Heart left ventricle (tissue), 16 donors: ENCODE measurements around the gene TMEM109. TPM values are rescaled to one million over a fixed set of nuclear protein-coding genes. Genes with fewer than 3 reads are reported as not detected.

Experiments used
- ATAC-seq, 4 donors: fragments of 200-7000 bp; cut with Tn5 transposase; one replicate each; pipeline ENCODE4 v1.9.1; 2020 to 2022; ENCODE audit warnings: moderate library complexity in 4 of 4, mild to moderate bottlenecking in 3 of 4, moderate number of reproducible peaks in 1 of 4
- DNase-seq, 5 donors: peaks; one replicate each; pipeline ENCODE4 v3.0.0-alpha.2; 2020
- H3K27ac ChIP-seq, 12 donors: fragments of 200-600 bp; sonication (generic) in 4 of 12; one replicate each; pipeline versions ENCODE4 v1.5.0 to v1.8.0; 2016 to 2022; ENCODE audit warnings: mild to moderate bottlenecking in 2 of 12
- H3K27me3 ChIP-seq, 9 donors: fragments of 200-600 bp; sonication (generic) in 2 of 9; one replicate each; pipeline versions ENCODE4 v1.5.1 to v1.8.0; 2016 to 2022; ENCODE audit warnings: mild to moderate bottlenecking in 3 of 9
- H3K36me3 ChIP-seq, 9 donors: fragments of 200-600 bp; sonication (generic) in 2 of 9; one replicate each; pipeline versions ENCODE4 v1.5.0 to v1.8.0; 2018 to 2022; ENCODE audit warnings: mild to moderate bottlenecking in 2 of 9
- H3K4me1 ChIP-seq, 12 donors: fragments of 200-600 bp; sonication (generic) in 4 of 12; one replicate each; pipeline versions ENCODE4 v1.5.0 to v1.8.0; 2016 to 2022; ENCODE audit warnings: mild to moderate bottlenecking in 3 of 12
- H3K4me3 ChIP-seq, 12 donors: fragments of 200-600 bp; sonication (generic) in 4 of 12; one replicate each; pipeline versions ENCODE4 v1.5.0 to v1.8.0; 2017 to 2022; ENCODE audit warnings: mild to moderate bottlenecking in 9 of 12, moderate library complexity in 4 of 12
- H3K9me3 ChIP-seq, 12 donors: fragments of 200-600 bp; sonication (generic) in 4 of 12; one replicate each; pipeline versions ENCODE4 v1.5.0 to v1.8.0; 2016 to 2022; ENCODE audit warnings: mild to moderate bottlenecking in 1 of 12
- CTCF ChIP-seq, 12 donors: fragments of 200-600 bp; sonication (generic) in 4 of 12; IDR thresholded peaks; one replicate each; pipeline versions ENCODE4 v1.5.0 to v1.8.0; 2018 to 2022; ENCODE audit warnings: antibody characterized with exemption in 12 of 12, mild to moderate bottlenecking in 5 of 12
- POLR2A ChIP-seq, 2 donors: fragments of 450-650 bp; IDR thresholded peaks; one replicate each; pipeline ENCODE4 v1.6.1; 2017; ENCODE audit warnings: antibody characterized with exemption in 2 of 2, mild to moderate bottlenecking in 2 of 2, moderate library complexity in 2 of 2
- WGBS, 4 donors: extraction: QIAGEN DNeasy Blood & Tissue Kit in 2 of 4; methylation state at CpG; one replicate each; pipeline versions ENCODE4 v1.1.5 to v1.1.7; 2013 to 2018; 5-methylcytosine and 5-hydroxymethylcytosine counted together
- intact Hi-C, 10 donors: fragments of 100-400 bp; cut with DNase I; formaldehyde crosslinking; loops; one replicate each; pipeline versions ENCODE4 v1.11.1 to v1.14.2; 2022
- polyA plus RNA-seq, 2 donors: library from polyadenylated mRNA; stranded (reverse); fragments of 200-250 nt; gene quantifications; one replicate each; pipeline ENCODE4 v1.2.3, GENCODE V29; 2013
- total RNA-seq, 9 donors: library from RNA; depleted of rRNA in 2 of 9; stranded (reverse); fragments of >200 nt in 2 of 9; fragmentation: NEBNext Ultra II Directional in 3 of 9; extraction: Animal tissue kit (Norgen Biotek cat#: 25700) in 3 of 9; gene quantifications; one replicate each; pipeline versions ENCODE4 v1.1.0 to v1.2.4, GENCODE V29; 2016 to 2023
- donor health status: ischemic (EF 13 %, LVEDD 7.1; RV severe dilation, severe dysfunction).
- donor health status: healthy with polysubstance abuse.
- donor health status: DM: no; HTN: yes; CAD: no.
- donor health status: DM: no; HTN: no; CAD: no.
- donor health status: ischemic (EF 25% LVEDD 6.9; RV normal size, moderate dysfunction).
- donor health status: ischemic (EF 25% LVEDD 5.7; RV mildly dilated, moderate dysfunction).
- donor health status: healthy.
- donor health status: DM: yes; HTN: yes; CAD: no.
- donor health status: ischemic (EF 35%, LVEDD 5.7; RV mildly dilated, moderate dysfunction).
- donor health status: nonischemic (EF 11% LVEDD 7.7; RV severe dilation, severe dysfunction).
- donor health status: DM: yes; HTN: yes; CAD: no.
- donor health status: PGD.
- donor health status: ischemic (EF 29% LVEDD 5.4; RV normal size, mild dysfunction).
- donor health status: nonischemic (EF 23%, LVEDD 6.1; RV moderate dilation, normal function).

Gene TMEM109
- total and polyA plus RNA-seq, 11 donors = 71.8 to 131 (median 96.3) TPM

- Histone ChIP-seq H3K4me1 (peaks cover 0 to 39% (median 8%) of the 10 kb centered on the region in 12 donors), H3K4me3 (no peak overlapping the region), H3K9me3 (no peaks in the 10 kb centered on the region), H3K27ac (no peak overlapping the region), H3K27me3 (no peaks in the 10 kb centered on the region), H3K36me3 (peaks cover 0 to 76% (median 33%) of the 10 kb centered on the region in 9 donors)
- no peak for ATAC-seq
- TF ChIP-seq POLR2A (IDR thresholded peaks at IDR 0.05) (no peak), CTCF (IDR thresholded peaks at IDR 0.05) (peak in 3 of 12 donors; percentile 12 to 24 (median 18))
- no peak for DNase-seq
- 85 to 93% (median 86%) methylated on average over 11 of the region's 11 CpGs for WGBS, 4 donors
- intact Hi-C loops = no loop called here
Observed at GRCh38 chr11:60944490-60945294, 30.7 kb downstream of the TMEM109 start.

- ATAC-seq = no peak
- H3K4me3 ChIP-seq = no peak overlapping the region
- H3K27ac ChIP-seq = no peak overlapping the region
- peaks cover 0 to 44% (median 14%) of the 10 kb centered on the region in 12 donors for H3K4me1 ChIP-seq
- WGBS, 4 donors = 68 to 81% (median 76%) methylated on average over 5 of the region's 5 CpGs
- intact Hi-C loops = no loop called here
- H3K27me3 ChIP-seq = no peaks in the 10 kb centered on the region
- H3K9me3 ChIP-seq = no peaks in the 10 kb centered on the region
- peaks cover 0 to 70% (median 27%) of the 10 kb centered on the region in 9 donors for H3K36me3 ChIP-seq
- TF ChIP-seq POLR2A (IDR thresholded peaks at IDR 0.05) (no peak), CTCF (IDR thresholded peaks at IDR 0.05) (no peak)
- DNase-seq = no peak
Observed at GRCh38 chr11:60945295-60945667, 31.3 kb downstream of the TMEM109 start.

- TF ChIP-seq CTCF (IDR thresholded peaks at IDR 0.05) (no peak), POLR2A (IDR thresholded peaks at IDR 0.05) (no peak)
- Histone ChIP-seq H3K4me1 (peaks cover 0 to 52% (median 16%) of the 10 kb centered on the region in 12 donors), H3K9me3 (no peaks in the 10 kb centered on the region), H3K27me3 (peaks cover 0 to 5% (median 0%) of the 10 kb centered on the region in 9 donors), H3K36me3 (peaks cover 0 to 55% (median 13%) of the 10 kb centered on the region in 9 donors), H3K27ac (no peak overlapping the region), H3K4me3 (no peak overlapping the region)
- DNase-seq (no peak), ATAC-seq (no peak)
- WGBS, 4 donors = 88 to 89% (median 89%) methylated on average over 15 of the region's 15 CpGs
- intact Hi-C loops = no loop called here
Observed at GRCh38 chr11:60946601-60947264, 32.8 kb downstream of the TMEM109 start.

GRCh38 chr11:60947700-60948099 lies 33.7 kb downstream of the TMEM109 start:
- Histone ChIP-seq H3K4me3 (no peak overlapping the region), H3K27ac (peak overlapping the region in 1 of 12 donors; percentile 11), H3K36me3 (peaks cover 0 to 46% (median 6%) of the 10 kb centered on the region in 9 donors), H3K9me3 (no peaks in the 10 kb centered on the region), H3K27me3 (peaks cover 0 to 5% (median 0%) of the 10 kb centered on the region in 9 donors), H3K4me1 (peaks cover 0 to 57% (median 15%) of the 10 kb centered on the region in 12 donors)
- 49 to 63% (median 55%) methylated on average over 2 of the region's 2 CpGs for WGBS, 4 donors
- intact Hi-C loops = no loop called here
- ATAC-seq (no peak), DNase-seq (no peak)
- TF ChIP-seq CTCF (IDR thresholded peaks at IDR 0.05) (no peak), POLR2A (IDR thresholded peaks at IDR 0.05) (no peak)
